GM12872 (cell line): ENCODE results near the gene SFXN5.

Experiments
- CTCF ChIP-seq: IDR thresholded peaks from 3 replicates; pipeline ENCODE4 v1.5.1; 2011; ENCODE audit warnings: low read depth, mild to moderate bottlenecking, low read length, moderate library complexity; ENCODE audit not compliant: insufficient read depth

Gene SFXN5

GRCh38 chr2:72901426-72901825 is 170.1 kb downstream of the SFXN5 start:
- TF ChIP-seq CTCF = no peak

- no peak for TF ChIP-seq CTCF
These were observed 171.2 kb downstream of the SFXN5 start for GRCh38 chr2:72900191-72900825.

- TF ChIP-seq CTCF = no peak
These were observed 173.0 kb downstream of the SFXN5 start for GRCh38 chr2:72898585-72898906.

GRCh38 chr2:72897785-72898584 is 173.5 kb downstream of the SFXN5 start:
- TF ChIP-seq CTCF = no peak

- no peak for TF ChIP-seq CTCF
These were observed 175.1 kb downstream of the SFXN5 start for GRCh38 chr2:72896446-72896845.

GRCh38 chr2:72895759-72896281 is 175.7 kb downstream of the SFXN5 start:
- TF ChIP-seq CTCF = no peak

- no peak for TF ChIP-seq CTCF
These were observed 176.4 kb downstream of the SFXN5 start for GRCh38 chr2:72895154-72895553.
